ENCODE data around the gene AKT3.
"Not testable (repeated sequence)": the region's sequence is repeated elsewhere in the genome, so short reads cannot be mapped to it uniquely, and the experiment has no call there.

Gene AKT3

DNA sequence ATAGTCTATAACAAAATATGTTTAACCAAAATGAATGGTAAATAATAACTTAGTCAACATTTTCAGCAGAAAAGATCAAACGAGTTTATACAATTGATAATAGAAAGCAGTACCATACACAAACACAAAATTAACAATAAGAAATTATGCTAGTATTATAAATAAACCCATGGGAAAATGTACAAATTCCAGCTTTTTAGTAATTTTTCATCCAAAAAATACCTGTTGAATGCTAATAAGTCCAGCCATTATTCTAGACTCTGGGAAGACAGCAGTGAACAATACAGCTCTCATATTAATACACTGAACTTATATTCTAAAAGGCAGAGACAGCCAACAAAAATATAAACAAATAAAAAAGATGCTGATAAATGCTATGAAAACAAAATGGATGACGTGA is 66.3 kb downstream of the AKT3 start:
- no peaks in the 10 kb centered on the region for H3K27me3 ChIP-seq (replicated peaks; ENCODE audit: control insufficient read depth, insufficient read depth, low read length)
- no peak for DNase-seq (ENCODE audit: low read depth)
- H3K4me1 ChIP-seq (ENCODE audit: control insufficient read depth, insufficient read depth, low read length), result no peaks in the 10 kb centered on the region
- no peak overlapping the region for H3K4me3 ChIP-seq (ENCODE audit: low read length)
- no peak overlapping the region for H3K9ac ChIP-seq (ENCODE audit: low read length)
- no peaks in the 10 kb centered on the region for H3K9me3 ChIP-seq (ENCODE audit: control insufficient read depth, low read length)
- no peaks in the 10 kb centered on the region for H3K36me3 ChIP-seq (ENCODE audit: control insufficient read depth, insufficient read depth, low read length, severe bottlenecking)

GRCh38 chr1:243772361-243773050 is 77.5 kb downstream of the AKT3 start:
- H3K4me1 ChIP-seq (ENCODE audit: control insufficient read depth, insufficient read depth, low read length); H3K36me3 ChIP-seq (ENCODE audit: control insufficient read depth, insufficient read depth, low read length, severe bottlenecking); H3K27me3 ChIP-seq (replicated peaks; ENCODE audit: control insufficient read depth, insufficient read depth, low read length); H3K9ac ChIP-seq (ENCODE audit: low read length); H3K9me3 ChIP-seq (ENCODE audit: control insufficient read depth, low read length); DNase-seq (ENCODE audit: low read depth); H3K4me3 ChIP-seq (ENCODE audit: low read length): not testable (repeated sequence)

GRCh38 chr1:243770860-243771259 is 79.2 kb downstream of the AKT3 start:
- Histone ChIP-seq H3K4me3 (ENCODE audit: low read length) (no peak overlapping the region), H3K36me3 (ENCODE audit: control insufficient read depth, insufficient read depth, low read length, severe bottlenecking) (no peaks in the 10 kb centered on the region), H3K4me1 (ENCODE audit: control insufficient read depth, insufficient read depth, low read length) (no peaks in the 10 kb centered on the region), H3K27me3 (replicated peaks; ENCODE audit: control insufficient read depth, insufficient read depth, low read length) (no peaks in the 10 kb centered on the region), H3K9me3 (ENCODE audit: control insufficient read depth, low read length) (no peaks in the 10 kb centered on the region), H3K9ac (ENCODE audit: low read length) (no peak overlapping the region)
- no peak for DNase-seq (ENCODE audit: low read depth)

GRCh38 chr1:243765676-243766075 is 84.4 kb downstream of the AKT3 start:
- Histone ChIP-seq H3K9me3 (ENCODE audit: control insufficient read depth, low read length) (no peaks in the 10 kb centered on the region), H3K36me3 (ENCODE audit: control insufficient read depth, insufficient read depth, low read length, severe bottlenecking) (no peaks in the 10 kb centered on the region), H3K9ac (ENCODE audit: low read length) (no peak overlapping the region), H3K27me3 (replicated peaks; ENCODE audit: control insufficient read depth, insufficient read depth, low read length) (no peaks in the 10 kb centered on the region), H3K4me3 (ENCODE audit: low read length) (no peak overlapping the region), H3K4me1 (ENCODE audit: control insufficient read depth, insufficient read depth, low read length) (no peaks in the 10 kb centered on the region)
- no peak for DNase-seq (ENCODE audit: low read depth)

DNA sequence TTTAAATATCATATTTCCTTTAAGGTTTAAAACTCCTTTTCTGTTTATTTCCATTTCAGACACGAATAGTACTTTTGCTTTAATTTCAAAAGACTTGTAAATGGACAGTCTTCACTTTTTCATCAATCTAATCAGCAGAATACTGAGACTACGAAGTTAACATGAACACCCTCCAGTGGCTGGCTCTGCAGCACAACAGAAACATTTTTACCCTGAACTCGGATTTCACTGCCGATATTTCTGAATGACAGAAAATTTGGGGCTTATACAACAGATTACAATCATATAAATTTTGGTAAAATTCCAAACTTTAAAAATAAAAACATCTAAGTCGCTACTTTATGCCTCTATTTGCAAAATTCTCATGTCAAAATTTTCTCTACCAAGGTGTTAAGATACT is 86.2 kb downstream of the AKT3 start:
- DNase-seq (ENCODE audit: low read depth), result no peak
- Histone ChIP-seq H3K9ac (ENCODE audit: low read length) (no peak overlapping the region), H3K4me3 (ENCODE audit: low read length) (no peak overlapping the region), H3K4me1 (ENCODE audit: control insufficient read depth, insufficient read depth, low read length) (no peaks in the 10 kb centered on the region), H3K9me3 (ENCODE audit: control insufficient read depth, low read length) (no peaks in the 10 kb centered on the region), H3K36me3 (ENCODE audit: control insufficient read depth, insufficient read depth, low read length, severe bottlenecking) (no peaks in the 10 kb centered on the region), H3K27me3 (replicated peaks; ENCODE audit: control insufficient read depth, insufficient read depth, low read length) (no peaks in the 10 kb centered on the region)

DNA sequence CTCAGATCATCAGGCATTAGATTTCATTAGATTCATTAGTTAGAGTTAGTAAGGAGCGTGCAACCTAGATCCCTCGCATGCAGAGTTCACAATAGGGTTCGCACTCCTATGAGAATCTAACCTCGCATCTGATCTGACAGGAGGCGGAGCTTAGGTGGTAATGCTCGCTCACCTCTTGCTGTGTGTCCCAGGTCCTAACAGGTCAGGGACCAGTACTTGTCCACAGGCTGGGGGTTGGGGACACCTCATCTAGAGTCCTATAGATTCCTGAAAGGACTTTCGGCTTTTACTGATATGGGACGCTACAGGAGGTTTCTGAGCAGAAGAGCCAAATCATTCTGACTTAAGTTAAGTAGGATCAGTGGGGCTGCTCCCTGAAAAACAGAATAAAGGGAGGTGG is 91.4 kb downstream of the AKT3 start:
- H3K4me3 ChIP-seq (ENCODE audit: low read length), result no peak overlapping the region
- H3K4me1 ChIP-seq (ENCODE audit: control insufficient read depth, insufficient read depth, low read length), result no peaks in the 10 kb centered on the region
- no peak overlapping the region for H3K9ac ChIP-seq (ENCODE audit: low read length)
- H3K27me3 ChIP-seq (replicated peaks; ENCODE audit: control insufficient read depth, insufficient read depth, low read length), result no peaks in the 10 kb centered on the region
- DNase-seq (ENCODE audit: low read depth), result no peak
- H3K9me3 ChIP-seq (ENCODE audit: control insufficient read depth, low read length), result no peaks in the 10 kb centered on the region
- H3K36me3 ChIP-seq (ENCODE audit: control insufficient read depth, insufficient read depth, low read length, severe bottlenecking), result no peaks in the 10 kb centered on the region

- no peaks in the 10 kb centered on the region for H3K4me1 ChIP-seq (ENCODE audit: control insufficient read depth, insufficient read depth, low read length)
- no peak overlapping the region for H3K9ac ChIP-seq (ENCODE audit: low read length)
- no peaks in the 10 kb centered on the region for H3K36me3 ChIP-seq (ENCODE audit: control insufficient read depth, insufficient read depth, low read length, severe bottlenecking)
- DNase-seq (ENCODE audit: low read depth), result no peak
- H3K27me3 ChIP-seq (replicated peaks; ENCODE audit: control insufficient read depth, insufficient read depth, low read length), result no peaks in the 10 kb centered on the region
- H3K9me3 ChIP-seq (ENCODE audit: control insufficient read depth, low read length), result no peaks in the 10 kb centered on the region
- H3K4me3 ChIP-seq (ENCODE audit: low read length), result no peak overlapping the region
Measured at GRCh38 chr1:243756529-243756928, 93.5 kb downstream of the AKT3 start.

- no peaks in the 10 kb centered on the region for H3K27me3 ChIP-seq (replicated peaks; ENCODE audit: control insufficient read depth, insufficient read depth, low read length)
- H3K9ac ChIP-seq (ENCODE audit: low read length), result no peak overlapping the region
- no peak overlapping the region for H3K4me3 ChIP-seq (ENCODE audit: low read length)
- no peaks in the 10 kb centered on the region for H3K4me1 ChIP-seq (ENCODE audit: control insufficient read depth, insufficient read depth, low read length)
- DNase-seq (ENCODE audit: low read depth), result no peak
- no peaks in the 10 kb centered on the region for H3K36me3 ChIP-seq (ENCODE audit: control insufficient read depth, insufficient read depth, low read length, severe bottlenecking)
- H3K9me3 ChIP-seq (ENCODE audit: control insufficient read depth, low read length), result no peaks in the 10 kb centered on the region
Measured at GRCh38 chr1:243754348-243754747, 95.7 kb downstream of the AKT3 start.

- H3K9ac ChIP-seq (ENCODE audit: low read length), result no peak overlapping the region
- peaks cover 2% of the 10 kb centered on the region for H3K4me1 ChIP-seq (ENCODE audit: control insufficient read depth, insufficient read depth, low read length)
- H3K9me3 ChIP-seq (ENCODE audit: control insufficient read depth, low read length), result no peaks in the 10 kb centered on the region
- no peak overlapping the region for H3K4me3 ChIP-seq (ENCODE audit: low read length)
- H3K36me3 ChIP-seq (ENCODE audit: control insufficient read depth, insufficient read depth, low read length, severe bottlenecking), result no peaks in the 10 kb centered on the region
- DNase-seq (ENCODE audit: low read depth), result no peak
- H3K27me3 ChIP-seq (replicated peaks; ENCODE audit: control insufficient read depth, insufficient read depth, low read length), result no peaks in the 10 kb centered on the region
Measured at GRCh38 chr1:243751506-243751905, 98.5 kb downstream of the AKT3 start.

GRCh38 chr1:243748706-243749283 is 101.2 kb downstream of the AKT3 start:
- peak; percentile 86 for DNase-seq (ENCODE audit: low read depth)

GRCh38 chr1:243748227-243748626 is 101.8 kb downstream of the AKT3 start:
- Histone ChIP-seq H3K4me1 (ENCODE audit: control insufficient read depth, insufficient read depth, low read length) (peaks cover 12% of the 10 kb centered on the region), H3K9ac (ENCODE audit: low read length) (no peak overlapping the region), H3K9me3 (ENCODE audit: control insufficient read depth, low read length) (no peaks in the 10 kb centered on the region), H3K36me3 (ENCODE audit: control insufficient read depth, insufficient read depth, low read length, severe bottlenecking) (no peaks in the 10 kb centered on the region), H3K4me3 (ENCODE audit: low read length) (no peak overlapping the region), H3K27me3 (replicated peaks; ENCODE audit: control insufficient read depth, insufficient read depth, low read length) (no peaks in the 10 kb centered on the region)
- DNase-seq (ENCODE audit: low read depth), result no peak

More at GRCh38 chr1:243748706-243749283, 101.2 kb downstream of the AKT3 start:
- no peaks in the 10 kb centered on the region for H3K9me3 ChIP-seq (ENCODE audit: control insufficient read depth, low read length)
- H3K4me3 ChIP-seq (ENCODE audit: low read length), result no peak overlapping the region
- H3K27me3 ChIP-seq (replicated peaks; ENCODE audit: control insufficient read depth, insufficient read depth, low read length), result no peaks in the 10 kb centered on the region
- H3K36me3 ChIP-seq (ENCODE audit: control insufficient read depth, insufficient read depth, low read length, severe bottlenecking), result no peaks in the 10 kb centered on the region
- no peak overlapping the region for H3K9ac ChIP-seq (ENCODE audit: low read length)
- H3K4me1 ChIP-seq (ENCODE audit: control insufficient read depth, insufficient read depth, low read length), result peaks cover 11% of the 10 kb centered on the region

DNA sequence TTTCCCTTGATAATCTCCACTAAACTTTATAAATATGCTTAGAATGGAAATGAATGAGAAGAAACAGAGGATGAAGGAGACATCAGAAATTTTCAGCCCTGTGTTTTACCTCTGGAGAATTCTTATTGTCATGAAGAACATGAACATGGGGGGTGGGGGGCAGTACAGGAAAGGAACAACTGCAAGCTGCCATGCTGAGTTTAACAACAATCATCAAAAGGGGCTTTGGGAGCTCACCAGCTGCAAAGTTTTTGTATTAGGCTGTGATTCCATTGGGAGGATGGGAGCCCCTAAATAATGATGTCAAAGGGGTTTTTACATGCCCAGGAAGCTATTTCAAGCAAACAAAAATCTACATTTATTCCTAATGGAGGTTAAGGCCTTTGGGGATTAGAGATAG is 103.3 kb downstream of the AKT3 start:
- no peak overlapping the region for H3K4me3 ChIP-seq (ENCODE audit: low read length)

More for the DNA sequence above, 103.3 kb downstream of the AKT3 start:
- no peaks in the 10 kb centered on the region for H3K36me3 ChIP-seq (ENCODE audit: control insufficient read depth, insufficient read depth, low read length, severe bottlenecking)
- H3K27me3 ChIP-seq (replicated peaks; ENCODE audit: control insufficient read depth, insufficient read depth, low read length), result no peaks in the 10 kb centered on the region
- H3K9ac ChIP-seq (ENCODE audit: low read length), result no peak overlapping the region
- no peak for DNase-seq (ENCODE audit: low read depth)
- no peaks in the 10 kb centered on the region for H3K9me3 ChIP-seq (ENCODE audit: control insufficient read depth, low read length)
- peaks cover 24% of the 10 kb centered on the region for H3K4me1 ChIP-seq (ENCODE audit: control insufficient read depth, insufficient read depth, low read length)
